SK-N-SH (cell line): ENCODE results near the gene MTF2. TPM values are rescaled to one million over a fixed set of nuclear protein-coding genes. Genes with fewer than 3 reads are reported as not detected.

Experiments
- CTCF ChIA-PET: fragments of 300-600, 350-600 bp; formaldehyde crosslinking; extraction: SDS; loops from one replicate; lab custom pipeline; 2021; lab: Yijun Ruan, JAX
- POLR2A ChIA-PET: fragments of 350-600 bp; sonication (Branson Sonifier 250); formaldehyde crosslinking; extraction: SDS; loops from one replicate; lab custom pipeline; 2020; ENCODE audit warnings: antibody characterized with exemption, inconsistent platforms; lab: Yijun Ruan, JAX
- DNase-seq: peaks from one replicate; pipeline ENCODE4 v3.0.0; 2012
- H2AFZ ChIP-seq: fragments of 200-600 bp; sonication (generic); 2 replicates; pipeline ENCODE4 v1.8.1; 2016; ENCODE audit warnings: antibody characterized with exemption, mild to moderate bottlenecking, low read depth
- H3F3A ChIP-seq: fragments of 200-600 bp; sonication (generic); replicated peaks from 2 replicates; pipeline ENCODE3; 2016; ENCODE audit warnings: antibody characterized with exemption, mild to moderate bottlenecking; ENCODE audit not compliant: insufficient read depth
- H3K27ac ChIP-seq, 2 experiments: fragments of 200-500 bp in 1 of 2; fragments of 200-600 bp in 1 of 2; sonication (Bioruptor generic) in 1 of 2; sonication (generic), shearing (Covaris generic) in 1 of 2; 2 replicates each; pipeline versions ENCODE4 v1.5.1 to v1.6.1; 2014 to 2016; ENCODE audit warnings: low read depth in 2 of 2, inconsistent platforms in 1 of 2, low read length in 1 of 2, mild to moderate bottlenecking in 1 of 2, mixed read lengths in 1 of 2
- H3K27me3 ChIP-seq: fragments of 200-600 bp; sonication (generic), shearing (Covaris generic); 2 replicates; pipeline ENCODE4 v1.6.1; 2016; ENCODE audit warnings: mixed run types; ENCODE audit not compliant: insufficient read depth
- H3K36me3 ChIP-seq, 2 experiments: fragments of 200-500 bp in 1 of 2; fragments of 200-600 bp in 1 of 2; sonication (Bioruptor generic) in 1 of 2; sonication (generic) in 1 of 2; replicated peaks in 1 of 2; 2 replicates each; pipeline versions ENCODE3 to v1.5.1; 2014 to 2016; ENCODE audit warnings: low read length in 1 of 2, mild to moderate bottlenecking in 1 of 2; ENCODE audit not compliant: insufficient read depth in 2 of 2, control insufficient read depth in 1 of 2
- H3K4me1 ChIP-seq, 2 experiments: fragments of 200-500 bp in 1 of 2; fragments of 200-600 bp in 1 of 2; sonication (Bioruptor generic) in 1 of 2; sonication (generic), shearing (Covaris generic) in 1 of 2; 2 replicates each; pipeline versions ENCODE4 v1.5.1 to v1.6.1; 2014 to 2016; ENCODE audit warnings: low read depth in 1 of 2, low read length in 1 of 2, mixed run types in 1 of 2; ENCODE audit not compliant: insufficient read depth in 2 of 2, control insufficient read depth in 1 of 2
- H3K4me2 ChIP-seq: fragments of 200-600 bp; sonication (generic), shearing (Covaris generic); 2 replicates; pipeline ENCODE4 v1.6.1; 2017; ENCODE audit warnings: mixed run types
- H3K4me3 ChIP-seq, 2 experiments: fragments of 200-500 bp in 1 of 2; fragments of 200-600 bp in 1 of 2; sonication (Bioruptor generic) in 1 of 2; sonication (generic), shearing (Covaris generic) in 1 of 2; 2 replicates each; pipeline versions ENCODE4 v1.5.1 to v1.8.1; 2014 to 2016; ENCODE audit warnings: low read depth in 2 of 2, inconsistent platforms in 1 of 2, low read length in 1 of 2, mild to moderate bottlenecking in 1 of 2, mixed read lengths in 1 of 2, moderate library complexity in 1 of 2
- H3K79me2 ChIP-seq: fragments of 200-600 bp; sonication (generic); 2 replicates; pipeline ENCODE4 v1.8.1; 2017; ENCODE audit warnings: mild to moderate bottlenecking; ENCODE audit not compliant: insufficient read depth
- H3K9ac ChIP-seq: fragments of 200-600 bp; sonication (generic); 2 replicates; pipeline ENCODE4 v1.6.1; 2017; ENCODE audit warnings: mixed run types
- H3K9me2 ChIP-seq: fragments of 200-600 bp; sonication (generic); 2 replicates; pipeline ENCODE4 v1.6.1; 2017; ENCODE audit warnings: mixed run types
- H3K9me3 ChIP-seq: fragments of 200-600 bp; sonication (generic); 2 replicates; pipeline ENCODE4 v1.6.1; 2017; ENCODE audit warnings: mixed run types, mild to moderate bottlenecking, moderate library complexity
- H4K20me1 ChIP-seq: fragments of 200-600 bp; sonication (generic); 2 replicates; pipeline ENCODE4 v1.6.1; 2017; ENCODE audit warnings: mild to moderate bottlenecking, mixed run types; ENCODE audit not compliant: insufficient read depth
- EP300 ChIP-seq, 2 experiments: IDR thresholded peaks; 2 replicates each; pipeline versions ENCODE4 v1.4.0 to v1.6.1; 2012; ENCODE audit warnings: borderline replicate concordance in 1 of 2, low read depth in 1 of 2, low read length in 1 of 2
- FOXJ3 ChIP-seq: sonication (generic); formaldehyde crosslinking; IDR thresholded peaks from 2 replicates; pipeline ENCODE4 v1.5.1; 2020; ENCODE audit warnings: mild to moderate bottlenecking, missing genetic modification reagents
- FOXM1 ChIP-seq: IDR thresholded peaks from 2 replicates; pipeline ENCODE4 v1.4.0; 2012; ENCODE audit warnings: low read depth, mild to moderate bottlenecking
- GABPA ChIP-seq: IDR thresholded peaks from 2 replicates; pipeline ENCODE4 v1.4.0; 2012; ENCODE audit warnings: low read depth, mild to moderate bottlenecking
- JUND ChIP-seq: IDR thresholded peaks from 2 replicates; pipeline ENCODE4 v1.4.0; 2012
- MAX ChIP-seq: IDR thresholded peaks from 2 replicates; pipeline ENCODE4 v1.4.0; 2012; ENCODE audit warnings: low read depth
- MXI1 ChIP-seq: IDR thresholded peaks from 2 replicates; pipeline ENCODE4 v1.6.1; 2012; ENCODE audit warnings: mild to moderate bottlenecking, low read depth, low read length, improper control_type of control experiment
- NFIC ChIP-seq: IDR thresholded peaks from 2 replicates; pipeline ENCODE4 v1.4.0; 2012; ENCODE audit warnings: borderline replicate concordance
- NRF1 ChIP-seq: IDR thresholded peaks from 2 replicates; pipeline ENCODE4 v1.6.1; 2012; ENCODE audit warnings: low read depth, mild to moderate bottlenecking, low read length
- POLR2AphosphoS5 ChIP-seq: IDR thresholded peaks from 2 replicates; pipeline ENCODE4 v1.6.1; 2012; ENCODE audit warnings: low read depth, low read length
- RAD21 ChIP-seq: IDR thresholded peaks from 2 replicates; pipeline ENCODE4 v1.6.1; 2012; ENCODE audit warnings: mild to moderate bottlenecking, low read length
- TAF1 ChIP-seq: IDR thresholded peaks from 2 replicates; pipeline ENCODE4 v1.6.1; 2012; ENCODE audit warnings: low read depth, mild to moderate bottlenecking, low read length, moderate library complexity, borderline replicate concordance
- TCF12 ChIP-seq: IDR thresholded peaks from 2 replicates; pipeline ENCODE4 v1.4.0; 2012
- USF2 ChIP-seq: fragments of 150-350 bp; IDR thresholded peaks from 2 replicates; pipeline ENCODE4 v1.6.1; 2017; ENCODE audit warnings: antibody characterized with exemption, low read length, low read depth, borderline replicate concordance
- WGBS: methylation state at CpG from one replicate; pipeline ENCODE4 v1.1.6; 2017; ENCODE audit warnings: low lambda C conversion rate; 5-methylcytosine and 5-hydroxymethylcytosine counted together
- polyA plus RNA-seq, 3 experiments: library from polyadenylated mRNA; depleted of rRNA; stranded (reverse); fragments of >200 nt; gene quantifications; 2 replicates each; pipeline ENCODE4 v1.2.3, GENCODE V29; 2012
- TF ChIP-seq, protein P1 (sequence below): fragments of 150-350 bp; IDR thresholded peaks from 2 replicates; pipeline ENCODE4 v1.6.1; 2016; ENCODE audit warnings: mild to moderate bottlenecking, low read depth, low read length
- TF ChIP-seq, protein P2 (sequence below): fragments of 200-600 bp; sonication (generic); IDR thresholded peaks from 2 replicates; pipeline ENCODE4 v1.6.1; 2017; ENCODE audit warnings: antibody characterized with exemption, mild to moderate bottlenecking, moderate library complexity

The MTF2 gene
- polyA plus RNA-seq, 1 of the 3 experiments (the other 2 are of a cell fraction), result 11.9 TPM

GRCh38 chr1:93079685-93080141 is 630 bp downstream of the MTF2 start:
- Histone ChIP-seq H3K36me3 (peaks cover 3 to 21% of the 10 kb centered on the region in 2 experiments), H3K9ac (peak overlapping the region; percentile 96), H4K20me1 (peaks cover 23% of the 10 kb centered on the region), H3K27me3 (no peaks in the 10 kb centered on the region), H3K79me2 (peaks cover 56% of the 10 kb centered on the region), H3K27ac (peak overlapping the region; percentile 78 to 91), H3K9me3 (peaks cover 6% of the 10 kb centered on the region; the same call in 1 of the 2 replicates), H3K4me3 (peak overlapping the region; percentile 86 to 87), H3F3A (peaks cover 29% of the 10 kb centered on the region), H3K4me1 (peaks cover 0 to 6% of the 10 kb centered on the region in 2 experiments; a peak in 2 of 4 replicates), H3K9me2 (no peaks in the 10 kb centered on the region), H2AFZ (peak overlapping the region; percentile 96), H3K4me2 (peak overlapping the region; percentile 75)
- no peak for TF ChIP-seq JUND
- TF ChIP-seq GABPA, result no peak
- TF ChIP-seq NFIC, result no peak
- TF ChIP-seq RAD21, result no peak
- TF ChIP-seq NRF1, result no peak
- no peak for TF ChIP-seq TAF1
- TF ChIP-seq FOXJ3 (CRISPR knock-in tag), result no peak
- TF ChIP-seq TCF12, result no peak
- no peak for TF ChIP-seq FOXM1
- TF ChIP-seq MXI1, result no peak
- no peak for TF ChIP-seq EP300 (IDR thresholded peaks at IDR 0.05; ENCODE audit: borderline replicate concordance in 1 of 2, low read depth in 1 of 2, low read length in 1 of 2)
- TF ChIP-seq, protein P1, sequence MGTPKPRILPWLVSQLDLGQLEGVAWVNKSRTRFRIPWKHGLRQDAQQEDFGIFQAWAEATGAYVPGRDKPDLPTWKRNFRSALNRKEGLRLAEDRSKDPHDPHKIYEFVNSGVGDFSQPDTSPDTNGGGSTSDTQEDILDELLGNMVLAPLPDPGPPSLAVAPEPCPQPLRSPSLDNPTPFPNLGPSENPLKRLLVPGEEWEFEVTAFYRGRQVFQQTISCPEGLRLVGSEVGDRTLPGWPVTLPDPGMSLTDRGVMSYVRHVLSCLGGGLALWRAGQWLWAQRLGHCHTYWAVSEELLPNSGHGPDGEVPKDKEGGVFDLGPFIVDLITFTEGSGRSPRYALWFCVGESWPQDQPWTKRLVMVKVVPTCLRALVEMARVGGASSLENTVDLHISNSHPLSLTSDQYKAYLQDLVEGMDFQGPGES, result no peak
- no peak for TF ChIP-seq POLR2AphosphoS5
- TF ChIP-seq USF2, result no peak
- CTCF ChIA-PET, result interaction anchor here (1.0 to 2.5 kb wide), 9 partner anchors 10 to 257 kb away, joined by 3 to 9 read pairs (median 3); no protein-coding TSS in a partner anchor
- WGBS, result under 1% methylated on average over 13 of the region's 13 CpGs
- POLR2A ChIA-PET, result interaction anchor here (0.6 to 2.5 kb wide), 9 partner anchors 18 to 266 kb away, joined by 3 to 13 read pairs (median 4); partner anchors contain the start of genes DIPK1A and DR1
- DNase-seq, result peak; percentile 50

DNA sequence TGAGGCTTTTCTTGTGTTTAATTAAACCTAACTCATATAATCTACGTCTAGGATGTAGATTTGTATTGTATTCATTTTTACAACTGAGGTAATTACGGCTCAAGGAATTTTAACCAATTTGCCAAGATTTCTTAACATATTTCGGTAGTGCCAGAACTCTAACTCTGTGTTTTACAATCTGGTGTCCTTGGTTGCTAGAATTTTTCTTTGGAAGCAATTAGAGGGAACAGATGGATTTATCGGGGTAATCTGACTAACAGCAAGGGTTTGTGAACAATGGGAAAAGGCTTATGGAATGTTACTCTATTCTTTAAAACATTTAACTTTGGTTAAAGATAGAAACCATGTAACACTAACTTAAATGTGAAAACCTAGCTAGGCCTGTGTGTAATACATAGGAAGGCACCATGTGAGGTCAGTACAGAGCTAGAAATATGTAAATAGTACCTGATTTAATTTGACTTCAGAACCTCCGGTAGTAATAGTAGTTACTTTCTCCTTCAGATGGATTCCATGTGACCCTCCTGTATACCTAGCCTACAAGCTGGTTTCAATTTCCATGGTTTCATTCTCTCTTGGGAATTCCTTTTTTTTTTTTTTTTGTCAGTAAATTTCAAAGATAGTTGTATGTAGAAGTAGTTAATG is 1.2 kb downstream of the MTF2 start:
- peak overlapping the region; percentile 75 for H3K4me2 ChIP-seq
- H3K4me1 ChIP-seq, result peaks cover 0 to 6% of the 10 kb centered on the region in 2 experiments; a peak in 2 of 4 replicates
- peak overlapping the region; percentile 96 for H3K9ac ChIP-seq
- peaks cover 24% of the 10 kb centered on the region for H4K20me1 ChIP-seq
- WGBS, result 2% methylated on average over 5 of the region's 5 CpGs
- no peak overlapping the region for H2AFZ ChIP-seq
- ChIA-PET POLR2A (interaction anchor here (0.6 to 2.2 kb wide), 5 partner anchors 18 to 265 kb away, joined by 3 to 11 read pairs (median 5); partner anchors contain the start of gene DR1), CTCF (interaction anchor here (1.0 to 2.5 kb wide), 9 partner anchors 9 to 256 kb away, joined by 3 to 9 read pairs (median 3); no protein-coding TSS in a partner anchor)
- peaks cover 62% of the 10 kb centered on the region for H3K79me2 ChIP-seq
- peaks cover 3 to 26% of the 10 kb centered on the region in 2 experiments for H3K36me3 ChIP-seq
- no peaks in the 10 kb centered on the region for H3K9me2 ChIP-seq
- peak overlapping the region; percentile 78 to 91 for H3K27ac ChIP-seq
- H3F3A ChIP-seq, result peaks cover 29% of the 10 kb centered on the region
- TF ChIP-seq MAX, result peak; percentile 51; the same call in 1 of the 2 replicates
- TF ChIP-seq, protein P2, sequence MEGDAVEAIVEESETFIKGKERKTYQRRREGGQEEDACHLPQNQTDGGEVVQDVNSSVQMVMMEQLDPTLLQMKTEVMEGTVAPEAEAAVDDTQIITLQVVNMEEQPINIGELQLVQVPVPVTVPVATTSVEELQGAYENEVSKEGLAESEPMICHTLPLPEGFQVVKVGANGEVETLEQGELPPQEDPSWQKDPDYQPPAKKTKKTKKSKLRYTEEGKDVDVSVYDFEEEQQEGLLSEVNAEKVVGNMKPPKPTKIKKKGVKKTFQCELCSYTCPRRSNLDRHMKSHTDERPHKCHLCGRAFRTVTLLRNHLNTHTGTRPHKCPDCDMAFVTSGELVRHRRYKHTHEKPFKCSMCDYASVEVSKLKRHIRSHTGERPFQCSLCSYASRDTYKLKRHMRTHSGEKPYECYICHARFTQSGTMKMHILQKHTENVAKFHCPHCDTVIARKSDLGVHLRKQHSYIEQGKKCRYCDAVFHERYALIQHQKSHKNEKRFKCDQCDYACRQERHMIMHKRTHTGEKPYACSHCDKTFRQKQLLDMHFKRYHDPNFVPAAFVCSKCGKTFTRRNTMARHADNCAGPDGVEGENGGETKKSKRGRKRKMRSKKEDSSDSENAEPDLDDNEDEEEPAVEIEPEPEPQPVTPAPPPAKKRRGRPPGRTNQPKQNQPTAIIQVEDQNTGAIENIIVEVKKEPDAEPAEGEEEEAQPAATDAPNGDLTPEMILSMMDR, result peak; percentile 69
- TF ChIP-seq, protein P1, result no peak
- TF ChIP-seq RAD21, result peak; percentile 68
- peak; percentile 81 for TF ChIP-seq MXI1
- H3K4me3 ChIP-seq, result peak overlapping the region; percentile 86 to 87
- H3K9me3 ChIP-seq, result peaks cover 6% of the 10 kb centered on the region; the same call in 1 of the 2 replicates
- H3K27me3 ChIP-seq, result no peaks in the 10 kb centered on the region
- peak; percentile 59 for DNase-seq
